ENCODE data around the gene MOCOS. TPM values are rescaled to one million over a fixed set of nuclear protein-coding genes. Genes with fewer than 3 reads are reported as not detected.

MOCOS gene
- total and polyA plus RNA-seq, 10 donors, result 0.13 to 2.7 (median 0.53) TPM

DNA sequence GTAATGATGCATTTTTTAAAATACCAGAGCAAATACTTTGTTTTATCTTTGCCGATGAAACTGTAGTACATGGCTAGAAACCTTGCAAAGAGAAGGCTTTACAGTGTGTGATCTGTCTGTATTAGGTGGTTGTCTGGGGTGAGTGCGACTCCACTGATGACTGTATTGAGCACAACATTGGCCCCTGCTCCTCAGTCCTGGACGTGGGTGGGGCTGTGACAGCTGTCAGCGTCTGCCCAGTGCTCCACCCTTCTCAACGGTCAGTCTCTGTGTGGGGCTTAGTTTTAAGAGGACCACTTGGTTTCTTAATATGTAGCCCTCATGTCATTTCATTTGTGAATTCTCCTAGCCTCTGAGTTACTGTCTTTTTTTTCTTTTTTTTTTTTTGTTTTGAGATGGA is 17.4 kb upstream of the MOCOS start:
- no peak overlapping the region for H3K4me3 ChIP-seq
- no peak overlapping the region for H3K27ac ChIP-seq
- no peaks in the 10 kb centered on the region for H3K4me1 ChIP-seq
- DNase-seq, result no peak
- H3K36me3 ChIP-seq, result peaks cover 5 to 100% (median 84%) of the 10 kb centered on the region in 6 donors
- TF ChIP-seq POLR2AphosphoS5 (IDR thresholded peaks at IDR 0.05) (no peak), POLR2A (IDR thresholded peaks at IDR 0.05) (no peak)
- TF ChIP-seq, protein P1, sequence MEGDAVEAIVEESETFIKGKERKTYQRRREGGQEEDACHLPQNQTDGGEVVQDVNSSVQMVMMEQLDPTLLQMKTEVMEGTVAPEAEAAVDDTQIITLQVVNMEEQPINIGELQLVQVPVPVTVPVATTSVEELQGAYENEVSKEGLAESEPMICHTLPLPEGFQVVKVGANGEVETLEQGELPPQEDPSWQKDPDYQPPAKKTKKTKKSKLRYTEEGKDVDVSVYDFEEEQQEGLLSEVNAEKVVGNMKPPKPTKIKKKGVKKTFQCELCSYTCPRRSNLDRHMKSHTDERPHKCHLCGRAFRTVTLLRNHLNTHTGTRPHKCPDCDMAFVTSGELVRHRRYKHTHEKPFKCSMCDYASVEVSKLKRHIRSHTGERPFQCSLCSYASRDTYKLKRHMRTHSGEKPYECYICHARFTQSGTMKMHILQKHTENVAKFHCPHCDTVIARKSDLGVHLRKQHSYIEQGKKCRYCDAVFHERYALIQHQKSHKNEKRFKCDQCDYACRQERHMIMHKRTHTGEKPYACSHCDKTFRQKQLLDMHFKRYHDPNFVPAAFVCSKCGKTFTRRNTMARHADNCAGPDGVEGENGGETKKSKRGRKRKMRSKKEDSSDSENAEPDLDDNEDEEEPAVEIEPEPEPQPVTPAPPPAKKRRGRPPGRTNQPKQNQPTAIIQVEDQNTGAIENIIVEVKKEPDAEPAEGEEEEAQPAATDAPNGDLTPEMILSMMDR (IDR thresholded peaks at IDR 0.05 in 8 of 11, conservative IDR thresholded peaks at IDR 0.05 in 3 of 11), result no peak
- H3K9me3 ChIP-seq, result no peaks in the 10 kb centered on the region
- WGBS, 5 donors, result 72 to 93% (median 89%) methylated on average over 5 of the region's 5 CpGs
- no peaks in the 10 kb centered on the region for H3K27me3 ChIP-seq (replicated peaks in 1 of 7)
- intact Hi-C loops (cut with DNase I; ENCODE audit: low total_unique reads), result no loop called here

DNA sequence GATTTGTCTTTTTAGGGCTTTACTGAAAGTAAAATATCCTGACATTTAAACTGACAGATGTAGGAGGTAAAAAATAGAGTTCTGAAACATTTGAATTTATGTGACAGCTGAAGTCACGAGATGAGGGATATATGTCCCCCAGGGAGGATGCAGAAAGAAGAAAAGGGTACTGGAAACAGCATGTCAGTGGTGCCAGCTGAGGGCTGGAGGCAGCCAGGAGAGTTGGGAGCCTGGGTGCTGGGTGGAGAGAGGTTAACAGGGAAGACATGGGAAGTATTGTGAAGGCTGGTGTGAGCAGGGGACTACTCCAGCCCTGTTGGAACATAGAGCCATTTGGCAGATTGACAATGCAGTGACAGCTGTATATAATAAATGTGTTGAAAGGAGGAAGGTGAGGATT is 11.8 kb upstream of the MOCOS start:
- 79 to 93% (median 83%) methylated on average over 1 of the region's 1 CpG for WGBS, 5 donors
- no peak overlapping the region for H3K4me3 ChIP-seq
- intact Hi-C loops (cut with DNase I; ENCODE audit: low total_unique reads), result no loop called here
- peaks cover 2 to 77% (median 56%) of the 10 kb centered on the region in 6 donors for H3K36me3 ChIP-seq
- H3K4me1 ChIP-seq, result peaks cover 0 to 13% (median 11%) of the 10 kb centered on the region in 6 donors
- no peaks in the 10 kb centered on the region for H3K27me3 ChIP-seq (replicated peaks in 1 of 7)
- TF ChIP-seq POLR2A (IDR thresholded peaks at IDR 0.05), result no peak
- TF ChIP-seq, protein P1 (IDR thresholded peaks at IDR 0.05 in 8 of 11, conservative IDR thresholded peaks at IDR 0.05 in 3 of 11), result no peak
- TF ChIP-seq POLR2AphosphoS5 (IDR thresholded peaks at IDR 0.05), result no peak
- H3K27ac ChIP-seq, result no peak overlapping the region
- H3K9me3 ChIP-seq, result no peaks in the 10 kb centered on the region
- no peak for DNase-seq

DNA sequence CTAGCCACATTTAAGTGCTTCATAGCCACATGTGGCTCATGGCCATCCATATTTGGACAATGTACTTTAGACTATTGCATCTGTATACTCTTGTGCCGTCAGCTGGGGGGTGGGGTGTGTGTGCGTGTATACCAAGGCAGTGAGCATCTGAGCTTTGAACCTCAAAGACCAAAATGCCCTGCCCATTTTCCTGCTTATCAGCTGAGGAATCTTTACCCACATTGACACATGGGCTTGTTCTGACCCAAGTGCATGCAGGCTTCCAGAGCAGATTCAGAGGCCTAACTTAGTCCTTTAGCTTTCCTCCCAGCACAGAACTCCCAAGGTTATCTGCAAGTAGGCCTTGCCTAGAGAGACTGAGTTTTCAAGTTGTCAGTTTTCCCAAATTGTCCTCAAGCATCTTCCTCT is 11.1 kb upstream of the MOCOS start:
- Histone ChIP-seq H3K9me3 (no peaks in the 10 kb centered on the region), H3K4me3 (no peak overlapping the region), H3K27me3 (replicated peaks in 1 of 7) (no peaks in the 10 kb centered on the region), H3K36me3 (peaks cover 0 to 70% (median 49%) of the 10 kb centered on the region in 6 donors), H3K27ac (no peak overlapping the region), H3K4me1 (peaks cover 0 to 15% (median 12%) of the 10 kb centered on the region in 6 donors)
- 89 to 98% (median 95%) methylated on average over 2 of the region's 2 CpGs for WGBS, 5 donors
- no peak for DNase-seq
- intact Hi-C loops (cut with DNase I; ENCODE audit: low total_unique reads), result no loop called here
- TF ChIP-seq, protein P1 (IDR thresholded peaks at IDR 0.05 in 8 of 11, conservative IDR thresholded peaks at IDR 0.05 in 3 of 11), result no peak
- TF ChIP-seq POLR2A (IDR thresholded peaks at IDR 0.05), result no peak
- TF ChIP-seq POLR2AphosphoS5 (IDR thresholded peaks at IDR 0.05), result no peak

DNA sequence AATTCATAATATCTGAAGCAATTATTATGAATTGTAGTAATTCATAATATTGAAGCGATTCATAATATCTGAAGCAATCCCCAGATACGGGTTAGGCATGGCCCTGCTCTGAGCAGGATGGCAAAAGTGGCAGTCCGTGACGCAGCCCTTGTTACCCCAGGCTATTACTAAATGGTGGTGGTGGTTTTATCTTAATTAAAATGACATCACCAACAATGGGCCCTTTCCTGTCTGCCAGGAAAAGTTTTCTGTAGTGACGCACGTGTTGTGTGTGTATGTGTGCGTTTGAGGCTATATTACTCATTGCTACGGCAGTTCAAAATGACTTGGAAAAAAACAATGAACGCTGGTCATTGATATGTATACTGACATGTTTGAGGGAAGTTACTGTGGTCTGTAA is 10.6 kb upstream of the MOCOS start:
- Histone ChIP-seq H3K36me3 (peaks cover 0 to 65% (median 43%) of the 10 kb centered on the region in 6 donors), H3K4me3 (no peak overlapping the region), H3K27ac (no peak overlapping the region), H3K27me3 (replicated peaks in 1 of 7) (no peaks in the 10 kb centered on the region), H3K9me3 (no peaks in the 10 kb centered on the region), H3K4me1 (peaks cover 0 to 15% (median 12%) of the 10 kb centered on the region in 6 donors)
- no peak for TF ChIP-seq POLR2AphosphoS5 (IDR thresholded peaks at IDR 0.05)
- TF ChIP-seq, protein P1 (IDR thresholded peaks at IDR 0.05 in 8 of 11, conservative IDR thresholded peaks at IDR 0.05 in 3 of 11), result no peak
- DNase-seq, result no peak
- intact Hi-C loops (cut with DNase I; ENCODE audit: low total_unique reads), result no loop called here
- WGBS, 5 donors, result 87 to 98% (median 92%) methylated on average over 9 of the region's 9 CpGs
